A673 (cell line): ENCODE data around the gene STEAP1B. TPM values are rescaled to one million over a fixed set of nuclear protein-coding genes. Genes with fewer than 3 reads are reported as not detected.

ENCODE experiments used
- BruUV-seq: library from RNA; stranded (reverse); fragments of 400-500 nt; replicated peaks from 2 replicates; lab custom pipeline; 2021; lab: Mats Ljungman, UMichigan
- CTCF ChIA-PET: fragments of 300-600 bp; sonication (Branson Sonifier 250); formaldehyde crosslinking; loops from one replicate; lab custom pipeline; 2022; ENCODE audit warnings: antibody characterized with exemption; lab: Charles Lee
- POLR2A ChIA-PET: fragments of 300-600 bp; sonication (Branson Sonifier 250); formaldehyde crosslinking; loops from one replicate; lab custom pipeline; 2022; ENCODE audit warnings: antibody characterized with exemption; ENCODE audit not compliant: low non-redundant PET; lab: Charles Lee
- DNase-seq: peaks from one replicate; pipeline ENCODE4 v3.0.0-alpha.2; 2015; ENCODE audit warnings: low spot score
- H3K27ac ChIP-seq: fragments of 200-600 bp; sonication (generic); 2 replicates; pipeline ENCODE4 v1.5.1; 2016; ENCODE audit warnings: mixed run types, low read depth, mild to moderate bottlenecking, mixed read lengths, antibody characterized with exemption, low read length; ENCODE audit not compliant: poor library complexity, severe bottlenecking
- H3K27me3 ChIP-seq: fragments of 200-600 bp; sonication (generic); replicated peaks from 2 replicates; pipeline ENCODE4 v1.6.1; 2017; ENCODE audit warnings: mixed run types, low read depth, mild to moderate bottlenecking, mixed read lengths, antibody characterized with exemption, low read length; ENCODE audit not compliant: insufficient read depth, poor library complexity
- H3K36me3 ChIP-seq: fragments of 200-600 bp; sonication (generic); 2 replicates; pipeline ENCODE4 v1.6.1; 2016; ENCODE audit warnings: mixed run types, mild to moderate bottlenecking, mixed read lengths, antibody characterized with exemption, low read length; ENCODE audit not compliant: insufficient read depth, poor library complexity, severe bottlenecking
- H3K4me1 ChIP-seq: fragments of 200-600 bp; sonication (generic); 2 replicates; pipeline ENCODE4 v1.6.1; 2017; ENCODE audit warnings: mixed run types, mild to moderate bottlenecking, mixed read lengths, antibody characterized with exemption, low read length; ENCODE audit not compliant: insufficient read depth, poor library complexity, severe bottlenecking
- H3K4me3 ChIP-seq: fragments of 200-600 bp; sonication (generic); 2 replicates; pipeline ENCODE4 v1.5.1; 2016; ENCODE audit warnings: low read depth, mixed run types, mild to moderate bottlenecking, mixed read lengths, low read length; ENCODE audit not compliant: poor library complexity, severe bottlenecking
- H3K9me3 ChIP-seq: fragments of 200-600 bp; sonication (generic); 2 replicates; pipeline ENCODE4 v1.6.1; 2016; ENCODE audit warnings: mixed run types, low read depth, mild to moderate bottlenecking, mixed read lengths, antibody characterized with exemption, low read length; ENCODE audit not compliant: poor library complexity, severe bottlenecking
- CTCF ChIP-seq: fragments of 300-800, 200-600 bp; sonication (generic); conservative IDR thresholded peaks from 2 replicates; pipeline ENCODE4 v1.5.1; 2017; ENCODE audit warnings: low read depth, mild to moderate bottlenecking, antibody characterized with exemption, low read length, moderate library complexity, mixed read lengths
- EZH2 ChIP-seq: fragments of 200-600 bp; sonication (generic); IDR thresholded peaks from 2 replicates; pipeline ENCODE4 v1.6.1; 2017; ENCODE audit warnings: borderline replicate concordance, low read depth, mild to moderate bottlenecking, mixed read lengths, antibody characterized with exemption, low read length; ENCODE audit not compliant: poor library complexity, severe bottlenecking
- intact Hi-C: fragments of 100-400 bp; cut with micrococcal nuclease; formaldehyde crosslinking; loops from one replicate; pipeline ENCODE4 v1.10.0; 2022; ENCODE audit not compliant: unreplicated experiment
- total RNA-seq: library from RNA; stranded (reverse); gene quantifications from 2 replicates; pipeline ENCODE4 v1.2.3, GENCODE V29; 2021

STEAP1B gene
- total RNA-seq, 1 experiment from 2014 or later = 49.9 TPM

GRCh38 chr7:22480523-22481075 is 19.4 kb downstream of the STEAP1B start:
- no peak overlapping the region for H3K4me3 ChIP-seq
- no peak for DNase-seq
- TF ChIP-seq EZH2 = no peak
- no peak for TF ChIP-seq CTCF
- BruUV-seq = no TSS peak
- H3K4me1 ChIP-seq = no peaks in the 10 kb centered on the region
- H3K27me3 ChIP-seq = no peaks in the 10 kb centered on the region
- peaks cover 25% of the 10 kb centered on the region for H3K36me3 ChIP-seq
- H3K27ac ChIP-seq = no peak overlapping the region
- no peaks in the 10 kb centered on the region for H3K9me3 ChIP-seq
- POLR2A ChIA-PET = no interaction called here
- intact Hi-C loops = no loop called here
- CTCF ChIA-PET = no interaction called here

DNA sequence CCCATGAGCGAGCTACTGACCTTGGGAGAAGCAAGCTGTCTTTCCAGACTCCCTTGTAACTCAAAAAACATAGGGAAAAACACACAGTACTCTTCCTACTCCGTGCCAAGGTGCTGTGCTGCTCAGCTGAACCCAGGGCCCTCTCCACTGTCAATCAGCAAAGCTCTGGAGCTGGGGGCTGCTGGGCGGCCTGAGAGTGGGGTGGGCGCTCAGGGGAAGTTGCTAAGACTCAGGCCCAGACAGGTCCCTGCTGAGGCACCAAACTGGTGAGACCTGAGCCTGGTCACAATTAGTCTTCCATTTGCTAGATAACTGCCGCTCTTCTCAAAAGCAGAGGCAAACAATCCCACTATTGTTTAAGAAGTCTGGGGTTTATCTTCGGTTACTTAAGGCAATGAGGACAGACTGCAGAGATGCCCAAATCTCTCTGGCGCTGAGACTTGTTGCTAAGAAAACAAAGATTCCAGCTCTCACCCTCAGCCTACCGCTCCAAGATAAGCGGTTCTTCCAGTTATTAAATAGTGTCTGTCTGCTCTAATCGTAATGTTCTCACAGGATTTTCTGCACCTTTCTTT is 22.0 kb downstream of the STEAP1B start:
- Histone ChIP-seq H3K27me3 (no peaks in the 10 kb centered on the region), H3K4me1 (no peaks in the 10 kb centered on the region), H3K4me3 (no peak overlapping the region), H3K9me3 (no peaks in the 10 kb centered on the region), H3K36me3 (peaks cover 9% of the 10 kb centered on the region), H3K27ac (no peak overlapping the region)
- TF ChIP-seq EZH2 = no peak
- TF ChIP-seq CTCF = no peak
- BruUV-seq = no TSS peak
- ChIA-PET CTCF (no interaction called here), POLR2A (no interaction called here)
- intact Hi-C loops = no loop called here
- DNase-seq = no peak

DNA sequence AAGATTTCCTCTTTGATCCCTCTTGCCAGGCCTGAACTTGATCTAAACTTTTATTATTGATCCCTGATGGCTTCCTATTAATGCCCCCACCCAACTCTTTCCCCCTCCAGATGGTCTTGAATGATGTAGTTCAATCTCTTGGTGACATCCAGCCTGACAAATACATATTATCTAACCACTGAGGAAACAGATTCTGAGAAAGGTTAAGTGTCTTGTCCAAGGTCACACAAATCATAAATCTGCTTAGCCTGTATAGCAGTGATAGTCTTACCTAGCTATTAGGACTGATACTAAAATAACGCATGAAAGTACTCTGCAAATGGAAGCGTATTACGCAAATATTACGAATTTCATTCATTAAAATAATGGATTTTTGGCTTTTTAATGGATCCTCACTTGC is 22.7 kb downstream of the STEAP1B start:
- CTCF ChIA-PET = no interaction called here
- no peak for DNase-seq
- H3K9me3 ChIP-seq = no peaks in the 10 kb centered on the region
- H3K36me3 ChIP-seq = peaks cover 5% of the 10 kb centered on the region
- no TSS peak for BruUV-seq
- POLR2A ChIA-PET = no interaction called here
- no peak overlapping the region for H3K27ac ChIP-seq
- TF ChIP-seq EZH2 (no peak), CTCF (no peak)
- intact Hi-C loops = no loop called here
- no peaks in the 10 kb centered on the region for H3K27me3 ChIP-seq
- H3K4me3 ChIP-seq = no peak overlapping the region
- H3K4me1 ChIP-seq = no peaks in the 10 kb centered on the region
